ENCODE results near the gene STK33. TPM values are rescaled to one million over a fixed set of nuclear protein-coding genes. Genes with fewer than 3 reads are reported as not detected.

Gene STK33
- total RNA-seq, 4 donors from 2014 or later = 0.48 to 2.9 (median 0.56) TPM; not detected in 1

GRCh38 chr11:8597182-8597581 lies 3.2 kb upstream of the STK33 start:
- peaks cover 0 to 38% (median 0%) of the 10 kb centered on the region in 4 donors for H3K27me3 ChIP-seq
- intact Hi-C loops (cut with DNase I) = no loop called here
- peaks cover 11 to 14% (median 12%) of the 10 kb centered on the region in 3 donors for H3K4me1 ChIP-seq
- H3K9me3 ChIP-seq = no peaks in the 10 kb centered on the region
- no peaks in the 10 kb centered on the region for H3K36me3 ChIP-seq
- WGBS, 2 donors = 17 to 29% methylated on average over 3 of the region's 3 CpGs
- no peak overlapping the region for H3K27ac ChIP-seq
- no peak overlapping the region for H3K4me3 ChIP-seq
- DNase-seq = no peak
- TF ChIP-seq CTCF (IDR thresholded peaks at IDR 0.05) = no peak
- TF ChIP-seq POLR2A (IDR thresholded peaks at IDR 0.05) = no peak

- DNase-seq = no peak
- TF ChIP-seq CTCF (IDR thresholded peaks at IDR 0.05) (no peak), POLR2A (IDR thresholded peaks at IDR 0.05) (no peak)
- H3K27ac ChIP-seq = no peak overlapping the region
- H3K4me3 ChIP-seq = no peak overlapping the region
- no peaks in the 10 kb centered on the region for H3K36me3 ChIP-seq
- H3K9me3 ChIP-seq = no peaks in the 10 kb centered on the region
- peaks cover 0 to 44% (median 0%) of the 10 kb centered on the region in 4 donors for H3K27me3 ChIP-seq
- intact Hi-C loops (cut with DNase I) = no loop called here
- H3K4me1 ChIP-seq = peaks cover 11 to 14% (median 12%) of the 10 kb centered on the region in 3 donors
Observed at GRCh38 chr11:8596504-8597046, 2.5 kb upstream of the STK33 start.

- Histone ChIP-seq H3K9me3 (no peaks in the 10 kb centered on the region), H3K27me3 (peaks cover 0 to 44% (median 0%) of the 10 kb centered on the region in 4 donors), H3K4me1 (peaks cover 11 to 14% (median 12%) of the 10 kb centered on the region in 3 donors), H3K36me3 (no peaks in the 10 kb centered on the region), H3K4me3 (peak overlapping the region; percentile 20 to 71 (median 48)), H3K27ac (no peak overlapping the region)
- no peak for DNase-seq
- WGBS, 2 donors = 26 to 30% methylated on average over 7 of the region's 7 CpGs
- intact Hi-C loops (cut with DNase I) = no loop called here
- TF ChIP-seq CTCF (IDR thresholded peaks at IDR 0.05) (no peak), POLR2A (IDR thresholded peaks at IDR 0.05) (no peak)
Observed at GRCh38 chr11:8593455-8593854, 573 bp downstream of the STK33 start.

- DNase-seq = no peak
- intact Hi-C loops (cut with DNase I) = no loop called here
- H3K27me3 ChIP-seq = peaks cover 0 to 13% (median 0%) of the 10 kb centered on the region in 4 donors
Observed at GRCh38 chr11:8587915-8588314, 6.1 kb downstream of the STK33 start.

GRCh38 chr11:8586805-8587204 lies 7.2 kb downstream of the STK33 start:
- H3K36me3 ChIP-seq = no peaks in the 10 kb centered on the region
- TF ChIP-seq POLR2A (IDR thresholded peaks at IDR 0.05) (no peak), CTCF (IDR thresholded peaks at IDR 0.05) (no peak)
- peaks cover 0 to 4% (median 0%) of the 10 kb centered on the region in 3 donors for H3K9me3 ChIP-seq
- WGBS, 2 donors = 77 to 83% methylated on average over 2 of the region's 2 CpGs
- H3K4me3 ChIP-seq = no peak overlapping the region
- H3K27me3 ChIP-seq = peaks cover 0 to 2% (median 0%) of the 10 kb centered on the region in 4 donors
- intact Hi-C loops (cut with DNase I) = no loop called here
- no peak overlapping the region for H3K27ac ChIP-seq
- no peak for DNase-seq
- H3K4me1 ChIP-seq = no peaks in the 10 kb centered on the region

More at GRCh38 chr11:8587915-8588314, 6.1 kb downstream of the STK33 start:
- Histone ChIP-seq H3K9me3 (peaks cover 0 to 4% (median 0%) of the 10 kb centered on the region in 3 donors), H3K27ac (no peak overlapping the region), H3K4me3 (no peak overlapping the region), H3K36me3 (no peaks in the 10 kb centered on the region), H3K4me1 (no peaks in the 10 kb centered on the region)
- TF ChIP-seq CTCF (IDR thresholded peaks at IDR 0.05) = no peak
- TF ChIP-seq POLR2A (IDR thresholded peaks at IDR 0.05) = no peak

Data from esophagus squamous epithelium (tissue), 5 donors.